ENCODE measurements around the gene HS2ST1.

DNA sequence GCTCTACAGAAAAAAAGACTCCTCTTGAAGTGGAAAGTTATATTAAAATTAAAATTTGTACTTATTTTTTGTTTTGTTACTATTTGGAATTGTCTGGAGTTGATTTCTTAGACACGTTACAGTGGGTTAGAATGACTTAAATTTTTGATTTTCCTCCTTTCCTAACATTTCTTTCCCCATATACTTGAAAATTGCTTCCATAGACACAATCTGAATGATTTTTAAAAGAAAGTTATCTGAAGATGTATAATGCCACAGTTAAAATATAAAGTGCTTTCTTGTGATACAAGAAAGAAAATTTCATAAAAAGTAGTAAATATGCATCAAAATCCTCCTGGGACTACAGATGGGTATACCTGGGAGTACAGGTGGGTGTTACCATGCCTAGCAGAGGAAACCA lies 2.3 kb downstream of the HS2ST1 start:
- TF ChIP-seq, protein P1, sequence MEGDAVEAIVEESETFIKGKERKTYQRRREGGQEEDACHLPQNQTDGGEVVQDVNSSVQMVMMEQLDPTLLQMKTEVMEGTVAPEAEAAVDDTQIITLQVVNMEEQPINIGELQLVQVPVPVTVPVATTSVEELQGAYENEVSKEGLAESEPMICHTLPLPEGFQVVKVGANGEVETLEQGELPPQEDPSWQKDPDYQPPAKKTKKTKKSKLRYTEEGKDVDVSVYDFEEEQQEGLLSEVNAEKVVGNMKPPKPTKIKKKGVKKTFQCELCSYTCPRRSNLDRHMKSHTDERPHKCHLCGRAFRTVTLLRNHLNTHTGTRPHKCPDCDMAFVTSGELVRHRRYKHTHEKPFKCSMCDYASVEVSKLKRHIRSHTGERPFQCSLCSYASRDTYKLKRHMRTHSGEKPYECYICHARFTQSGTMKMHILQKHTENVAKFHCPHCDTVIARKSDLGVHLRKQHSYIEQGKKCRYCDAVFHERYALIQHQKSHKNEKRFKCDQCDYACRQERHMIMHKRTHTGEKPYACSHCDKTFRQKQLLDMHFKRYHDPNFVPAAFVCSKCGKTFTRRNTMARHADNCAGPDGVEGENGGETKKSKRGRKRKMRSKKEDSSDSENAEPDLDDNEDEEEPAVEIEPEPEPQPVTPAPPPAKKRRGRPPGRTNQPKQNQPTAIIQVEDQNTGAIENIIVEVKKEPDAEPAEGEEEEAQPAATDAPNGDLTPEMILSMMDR (conservative IDR thresholded peaks at IDR 0.05 in 1 of 2, IDR thresholded peaks at IDR 0.05 in 1 of 2; ENCODE audit: low read depth in 1 of 2, low read length in 2 of 2): no peak
- TF ChIP-seq EZH2 (IDR thresholded peaks at IDR 0.05; ENCODE audit: low read length, missing control alignments): no peak
